ENCODE measurements around the gene GNAI2.
"Not testable (repeated sequence)": the region's sequence is repeated elsewhere in the genome, so short reads cannot be mapped to it uniquely, and the experiment has no call there.

Gene GNAI2

GRCh38 chr3:50204804-50205412, 31.1 kb upstream of the GNAI2 start, which contains the start of gene SLC38A3:
Gene SLC38A3, plus strand, starts transcription at chr3:50205271. Its CDS starts 8,929 bp downstream, at chr3:50214200.
- no peak for DNase-seq (ENCODE audit: low read depth in 3 of 3, low spot score in 1 of 3)

DNA sequence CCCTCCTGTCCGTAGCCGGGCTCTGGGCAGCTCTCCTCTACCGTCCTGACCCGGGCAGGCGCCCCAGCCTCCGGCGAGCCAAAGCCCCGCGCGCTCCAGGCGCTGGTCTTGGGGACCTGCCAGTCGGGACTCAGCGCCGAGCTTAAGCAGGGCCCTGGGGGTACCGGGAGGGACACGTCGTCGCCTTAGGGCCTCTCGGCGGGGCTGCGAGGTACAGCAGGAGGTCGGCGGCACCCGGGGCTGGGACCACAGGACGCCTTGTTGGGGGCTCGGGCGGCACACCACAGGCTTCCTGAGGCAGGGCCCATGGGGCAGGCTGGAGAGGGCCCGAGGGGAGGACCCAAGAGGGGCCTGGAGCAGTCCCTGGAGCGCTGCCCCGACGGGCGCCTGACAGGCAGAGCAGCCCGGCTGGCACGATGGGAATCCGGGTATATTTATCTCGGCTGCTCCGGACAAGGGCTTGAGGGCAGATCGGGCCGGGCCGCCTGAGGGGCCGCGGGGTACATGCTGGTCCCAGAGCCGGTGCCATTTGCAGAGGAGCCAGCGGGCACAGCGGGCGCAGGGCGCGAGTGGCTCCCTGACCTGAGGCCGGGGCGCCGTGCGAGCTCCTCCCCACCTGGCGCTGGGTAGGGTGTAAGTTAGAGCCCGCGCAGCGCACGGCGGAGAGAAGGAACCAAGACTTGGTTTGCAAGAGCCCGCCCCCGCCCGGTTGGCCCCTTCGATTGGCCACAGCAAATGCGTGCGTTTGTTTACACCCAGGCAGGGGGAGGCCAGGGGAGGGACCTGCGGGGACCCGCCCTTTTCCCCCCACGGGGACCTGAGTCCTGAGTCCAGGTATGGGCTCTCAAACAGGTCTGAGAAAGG, 30.4 kb upstream of the GNAI2 start:
- no peak for DNase-seq (ENCODE audit: low read depth in 3 of 3, low spot score in 1 of 3)

GRCh38 chr3:50207359-50208042, 28.5 kb upstream of the GNAI2 start:
- DNase-seq (ENCODE audit: low read depth in 3 of 3, low spot score in 1 of 3): no peak

GRCh38 chr3:50208677-50209344, 27.2 kb upstream of the GNAI2 start:
- no peak for DNase-seq (ENCODE audit: low read depth in 3 of 3, low spot score in 1 of 3)

- no peak for DNase-seq (ENCODE audit: low read depth in 3 of 3, low spot score in 1 of 3)
These were observed 25.9 kb upstream of the GNAI2 start for GRCh38 chr3:50210176-50210509.

- no peak for DNase-seq (ENCODE audit: low read depth in 3 of 3, low spot score in 1 of 3)
These were observed 25.3 kb upstream of the GNAI2 start for GRCh38 chr3:50210510-50211367.

GRCh38 chr3:50211368-50211717, 24.7 kb upstream of the GNAI2 start:
- not testable (repeated sequence) for DNase-seq (ENCODE audit: low read depth in 3 of 3, low spot score in 1 of 3)

GRCh38 chr3:50211930-50212329, 24.1 kb upstream of the GNAI2 start:
- no peak for DNase-seq (ENCODE audit: low read depth in 3 of 3, low spot score in 1 of 3)

- no peak for DNase-seq (ENCODE audit: low read depth in 3 of 3, low spot score in 1 of 3)
These were observed 23.5 kb upstream of the GNAI2 start for GRCh38 chr3:50212502-50212901.

DNA sequence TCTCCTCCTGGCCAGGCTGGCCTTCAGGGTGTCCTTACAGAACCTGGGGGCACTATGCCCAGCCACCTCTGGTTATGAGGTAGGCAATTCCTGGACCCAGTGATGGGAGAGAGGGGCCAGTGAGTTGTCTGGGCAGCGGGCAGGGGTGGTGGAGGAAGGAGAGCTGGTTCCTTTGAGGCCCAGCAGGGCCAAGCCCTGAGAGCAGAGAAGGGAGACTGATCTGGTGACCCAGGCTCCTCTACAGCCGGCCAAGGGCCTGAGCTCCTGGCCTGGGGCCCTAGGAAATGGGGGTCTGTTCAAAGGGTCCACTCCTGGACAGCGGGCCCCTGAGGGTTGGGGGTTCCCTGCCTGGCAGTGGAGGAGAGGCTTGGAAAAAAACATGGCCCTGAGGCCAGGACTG, 23.0 kb upstream of the GNAI2 start:
- no peak for DNase-seq (ENCODE audit: low read depth in 3 of 3, low spot score in 1 of 3)

GRCh38 chr3:50213373-50213772, 22.6 kb upstream of the GNAI2 start:
- DNase-seq (ENCODE audit: low read depth in 3 of 3, low spot score in 1 of 3): no peak

DNA sequence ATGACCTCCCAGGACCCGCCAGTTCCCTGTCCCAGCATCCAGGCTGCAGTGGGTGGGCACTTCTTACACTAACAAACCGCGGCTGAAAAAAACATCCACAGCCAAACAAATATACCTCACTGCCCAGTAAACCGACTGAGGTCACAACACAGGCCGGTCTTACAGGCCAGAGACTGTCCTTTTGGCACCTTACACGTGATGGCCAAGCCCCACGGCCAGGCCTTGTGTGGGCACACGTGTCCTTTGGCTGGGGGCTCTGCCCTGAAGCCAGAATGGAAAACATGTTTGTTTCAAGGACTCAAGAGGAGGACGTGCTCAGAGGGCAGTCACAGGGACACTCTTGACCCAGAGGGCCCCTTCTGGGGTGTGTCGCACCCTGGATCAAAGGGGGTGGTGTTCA, 21.2 kb upstream of the GNAI2 start:
- DNase-seq (ENCODE audit: low read depth in 3 of 3, low spot score in 1 of 3): no peak

DNA sequence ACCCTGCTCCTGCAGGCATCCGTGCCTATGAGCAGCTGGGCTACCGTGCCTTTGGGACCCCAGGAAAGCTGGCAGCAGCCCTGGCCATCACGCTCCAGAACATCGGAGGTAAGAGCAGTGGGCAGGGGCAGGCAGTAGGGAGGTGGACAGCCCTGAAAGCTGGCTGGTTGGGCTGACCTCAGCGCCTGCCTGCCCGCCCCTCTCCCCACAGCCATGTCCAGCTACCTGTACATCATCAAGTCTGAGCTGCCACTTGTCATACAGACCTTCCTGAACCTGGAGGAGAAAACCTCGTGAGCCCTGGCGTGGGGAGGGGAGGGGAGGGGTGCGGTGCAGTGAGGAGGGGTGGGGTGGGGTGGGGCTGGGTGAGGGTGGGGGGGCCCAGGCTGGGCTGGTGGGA, 20.5 kb upstream of the GNAI2 start:
- DNase-seq (ENCODE audit: low read depth in 3 of 3, low spot score in 1 of 3): no peak

DNA sequence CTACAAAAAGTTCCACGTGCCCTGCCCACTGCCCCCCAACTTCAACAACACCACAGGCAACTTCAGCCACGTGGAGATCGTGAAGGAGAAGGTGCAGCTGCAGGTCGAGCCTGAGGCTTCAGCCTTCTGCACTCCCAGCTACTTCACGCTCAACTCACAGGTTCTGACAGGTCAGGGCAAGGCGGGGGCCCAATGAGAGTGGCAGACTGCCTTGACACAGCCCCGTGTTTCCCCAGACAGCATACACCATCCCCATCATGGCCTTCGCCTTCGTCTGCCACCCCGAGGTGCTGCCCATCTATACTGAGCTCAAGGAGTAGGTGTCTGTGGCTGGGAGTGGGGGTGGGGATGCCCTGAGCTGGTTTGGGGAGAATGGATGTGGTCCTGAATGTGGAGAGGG, 18.3 kb upstream of the GNAI2 start:
- DNase-seq (ENCODE audit: low read depth in 3 of 3, low spot score in 1 of 3): no peak

DNA sequence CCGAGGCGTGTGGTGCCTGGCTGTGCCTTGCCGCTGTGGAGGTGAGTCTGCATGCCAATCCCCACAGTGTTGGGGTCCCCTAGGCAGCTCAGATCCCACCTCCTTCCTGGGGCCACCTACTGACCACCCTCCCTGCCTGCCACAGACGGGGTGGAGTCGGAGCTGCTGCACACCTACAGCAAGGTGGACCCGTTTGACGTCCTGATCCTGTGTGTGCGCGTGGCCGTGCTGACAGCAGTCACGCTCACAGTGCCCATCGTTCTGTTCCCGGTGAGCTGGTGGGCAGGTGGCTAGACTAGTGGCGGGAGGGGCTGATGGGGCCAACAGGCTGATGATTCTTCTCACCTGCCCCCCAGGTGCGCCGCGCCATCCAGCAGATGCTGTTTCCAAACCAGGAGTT, 17.6 kb upstream of the GNAI2 start:
- DNase-seq (ENCODE audit: low read depth in 3 of 3, low spot score in 1 of 3): no peak

DNA sequence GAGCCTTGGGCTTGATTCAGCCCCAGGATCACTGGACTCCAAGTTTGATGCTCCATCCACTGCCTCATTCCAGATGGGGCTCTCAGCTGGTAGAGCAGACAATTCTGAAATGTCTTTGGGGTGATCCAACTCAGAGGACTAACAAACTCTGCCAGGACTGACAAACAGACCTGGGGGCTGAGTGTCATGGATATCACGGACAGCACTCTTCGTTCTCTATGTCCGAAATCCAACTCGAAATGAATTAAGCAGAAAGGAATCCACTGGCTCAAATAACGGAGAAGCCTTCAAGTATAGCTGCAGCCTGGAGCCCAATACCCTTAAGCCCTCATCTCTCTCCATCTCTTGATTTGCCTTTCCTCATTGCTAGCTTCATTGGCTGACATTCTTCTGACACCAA, 16.7 kb upstream of the GNAI2 start:
- no peak for DNase-seq (ENCODE audit: low read depth in 3 of 3, low spot score in 1 of 3)

- DNase-seq (ENCODE audit: low read depth in 3 of 3, low spot score in 1 of 3): no peak
These were observed 15.9 kb upstream of the GNAI2 start for GRCh38 chr3:50220109-50220508.

DNA sequence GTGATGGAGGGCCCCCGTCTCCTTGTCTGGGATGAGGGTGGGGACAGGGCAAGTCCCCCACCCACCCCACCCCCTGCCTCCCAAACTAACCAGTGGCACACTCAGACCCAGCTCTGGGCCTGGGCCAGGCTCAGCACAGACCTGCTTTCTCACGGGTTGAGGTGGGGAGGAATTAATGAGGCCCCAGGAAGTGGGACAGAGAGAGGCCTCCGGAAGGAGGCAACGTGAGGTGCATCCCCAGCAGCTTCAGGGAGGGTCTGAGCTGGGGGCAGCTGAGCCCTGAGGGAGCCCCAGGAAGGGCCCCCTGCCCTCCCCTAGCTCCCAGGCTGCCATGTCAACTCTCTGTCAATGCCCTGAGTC, 15.0 kb upstream of the GNAI2 start:
- DNase-seq (ENCODE audit: low read depth in 3 of 3, low spot score in 1 of 3): no peak

GRCh38 chr3:50221411-50222168, 14.4 kb upstream of the GNAI2 start:
- no peak for DNase-seq (ENCODE audit: low read depth in 3 of 3, low spot score in 1 of 3)

DNA sequence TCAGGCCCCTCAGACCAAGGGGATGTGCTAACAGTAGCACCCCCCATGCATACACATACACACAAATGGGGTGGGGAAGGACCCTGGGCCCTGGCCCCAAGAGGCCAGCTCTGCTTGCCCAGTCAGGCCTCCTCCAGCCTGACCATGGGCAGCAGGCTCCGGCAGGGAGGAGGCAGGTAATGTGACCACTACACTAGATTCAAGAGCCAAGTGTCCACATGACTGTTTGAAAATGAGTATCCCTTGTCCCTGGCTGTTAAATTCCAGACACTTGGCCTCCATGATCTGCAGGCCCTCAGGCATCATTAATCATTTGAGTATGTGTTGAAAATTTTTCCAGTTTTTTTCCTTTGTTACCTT, 13.9 kb upstream of the GNAI2 start:
- DNase-seq (ENCODE audit: low read depth in 3 of 3, low spot score in 1 of 3): no peak
